CD4-positive, alpha-beta T cell treated with Interferon gamma for 1 hour (primary cell): Measurements from ENCODE around the gene ZNF618.
"Not testable (repeated sequence)": the region's sequence is repeated elsewhere in the genome, so short reads cannot be mapped to it uniquely, and the experiment has no call there.

Experiments
- DNase-seq: peaks from one replicate; pipeline ENCODE4 v3.0.0-alpha.2; 2020

The ZNF618 gene

DNA sequence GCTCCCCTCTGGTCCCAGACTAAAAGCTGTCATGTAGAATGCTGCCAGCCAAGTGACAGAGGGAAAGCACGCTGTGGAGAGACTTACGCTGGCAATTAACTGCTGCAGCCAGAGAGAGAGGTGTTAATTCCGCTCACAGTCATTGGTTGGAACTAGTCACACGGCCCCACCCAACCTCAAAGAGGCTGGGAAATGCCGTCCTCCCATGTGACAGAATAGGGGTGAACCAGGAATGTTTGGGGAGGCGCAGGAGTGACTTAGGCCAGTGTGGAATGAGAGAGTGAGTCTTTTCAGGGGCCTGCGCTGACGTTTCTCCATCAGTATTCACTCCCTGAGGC, 114.4 kb downstream of the ZNF618 start:
- DNase-seq: no peak

DNA sequence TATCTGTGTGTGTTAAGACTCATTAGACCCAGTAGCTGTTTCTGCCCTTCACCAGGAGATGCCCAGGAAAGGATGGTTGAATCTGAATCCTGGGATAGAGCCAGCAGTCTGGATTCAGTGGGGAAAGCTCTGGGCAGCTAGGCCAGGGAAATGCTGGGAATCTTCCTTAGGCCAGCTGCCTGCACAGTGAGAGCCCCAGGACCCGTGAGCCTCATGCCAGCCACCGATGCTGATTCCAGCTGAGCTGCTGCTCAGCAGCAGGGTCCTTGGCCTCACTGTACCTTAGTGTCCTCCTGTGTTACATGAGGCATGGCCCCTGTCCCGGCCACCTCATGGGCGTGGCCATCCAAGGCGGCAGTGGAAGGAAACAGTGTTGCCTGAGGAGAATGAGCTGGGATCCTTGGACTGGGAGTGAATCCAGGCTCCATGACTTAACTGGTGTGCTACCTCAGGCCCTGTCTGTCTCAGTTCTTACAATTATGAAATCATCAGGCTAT, 114.9 kb downstream of the ZNF618 start:
- no peak for DNase-seq

GRCh38 chr9:113991714-113992113, 115.6 kb downstream of the ZNF618 start:
- no peak for DNase-seq

DNA sequence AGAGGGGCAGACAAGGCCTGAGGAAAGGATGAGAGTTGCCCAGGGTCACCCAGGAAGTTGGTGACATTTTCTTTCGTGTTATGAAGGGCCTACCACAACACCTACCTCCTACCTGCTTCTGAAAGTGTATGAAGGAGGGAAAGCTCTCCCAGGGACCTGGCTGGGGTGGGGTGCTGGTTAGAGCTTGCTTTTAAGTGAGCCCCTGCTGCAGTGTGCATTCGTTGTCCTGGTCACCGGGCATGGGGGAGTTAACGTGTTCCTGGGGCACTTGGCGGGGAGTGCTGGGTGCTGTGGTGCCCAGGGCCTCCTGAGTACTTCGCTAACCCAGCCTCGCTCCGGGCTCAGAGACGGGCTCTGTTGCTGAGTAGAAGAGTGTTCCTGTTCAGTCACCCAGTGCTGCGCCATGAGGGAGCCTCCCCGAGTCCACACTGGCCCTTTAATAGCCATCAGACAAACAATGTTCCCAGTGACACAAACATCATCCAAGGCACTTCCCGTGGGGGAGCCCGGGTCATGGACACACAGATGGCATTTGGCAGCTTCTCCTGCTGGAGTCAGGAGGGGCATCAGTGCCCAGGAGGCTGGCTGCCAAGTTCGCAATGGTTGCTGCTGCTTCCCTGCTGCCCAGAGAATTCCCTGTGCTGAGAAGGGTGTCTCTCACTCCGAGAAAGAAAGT, 116.3 kb downstream of the ZNF618 start:
- no peak for DNase-seq

- no peak for DNase-seq
Measured at GRCh38 chr9:113992994-113993393, 116.9 kb downstream of the ZNF618 start.

- DNase-seq: no peak
Measured at GRCh38 chr9:113993838-113994540, 117.9 kb downstream of the ZNF618 start.

DNA sequence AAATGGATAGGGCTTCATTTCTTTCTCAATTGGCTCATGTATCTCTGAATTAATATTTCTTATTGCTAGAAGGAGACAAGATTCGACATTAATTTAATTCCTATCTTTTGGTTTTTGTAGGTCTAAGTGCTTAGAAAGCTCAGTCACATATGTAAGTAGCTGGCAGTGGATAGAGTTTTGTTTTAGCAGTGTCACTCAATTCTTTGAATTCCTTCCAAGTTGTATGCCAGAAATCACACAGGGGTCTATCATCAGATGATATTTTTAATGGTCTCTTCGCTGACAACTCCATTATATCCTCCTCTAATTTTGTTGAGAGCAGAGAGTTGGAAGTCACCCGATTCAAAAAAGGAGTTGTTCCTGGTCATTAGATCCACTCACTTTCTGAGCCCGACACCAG, 119.3 kb downstream of the ZNF618 start:
- DNase-seq: no peak

GRCh38 chr9:113995963-113996362, 119.9 kb downstream of the ZNF618 start:
- no peak for DNase-seq

DNA sequence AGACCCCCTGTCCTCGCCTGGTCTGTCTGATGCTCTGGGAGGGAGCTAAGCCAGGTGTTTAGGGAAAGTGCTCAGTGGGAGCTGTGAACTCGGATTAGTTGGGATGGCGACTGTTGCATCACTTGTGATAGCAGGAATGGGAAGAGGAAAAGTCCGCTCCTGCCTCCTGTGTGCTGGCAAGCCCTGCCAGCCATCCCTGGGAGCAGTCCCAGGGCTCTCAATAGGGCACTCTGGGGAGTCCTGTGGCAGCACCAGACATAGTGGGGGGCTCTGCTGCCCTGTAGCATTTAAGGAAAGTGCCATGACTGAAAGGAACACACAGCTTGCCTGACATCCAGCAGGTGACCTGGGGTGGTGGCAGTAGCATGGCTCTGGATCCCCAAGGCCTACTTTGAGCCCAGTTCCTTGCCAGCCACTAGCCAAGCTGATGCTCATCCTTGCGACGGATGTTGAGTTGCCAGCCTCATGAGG, 120.5 kb downstream of the ZNF618 start:
- DNase-seq: no peak

DNA sequence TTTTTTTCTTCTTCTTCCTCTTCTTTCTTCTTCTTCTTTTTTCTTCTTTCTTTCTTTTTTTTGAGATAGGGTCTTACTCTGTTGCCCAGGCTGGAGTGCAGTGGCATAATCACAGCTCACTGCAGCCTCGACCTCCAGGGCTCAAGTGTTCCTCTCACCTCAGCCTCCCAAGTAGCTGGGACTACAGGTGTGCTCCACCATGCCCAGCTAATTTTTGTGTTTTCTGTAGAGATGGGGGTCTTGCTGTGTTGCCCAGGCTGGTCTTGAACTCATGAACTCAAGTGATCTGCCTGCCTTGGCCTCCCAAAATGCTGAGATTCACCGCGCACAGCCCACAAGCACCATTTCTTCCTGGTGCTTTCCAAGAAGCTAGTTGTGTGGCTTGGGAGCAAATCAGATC, 121.0 kb downstream of the ZNF618 start:
- DNase-seq: not testable (repeated sequence)

DNA sequence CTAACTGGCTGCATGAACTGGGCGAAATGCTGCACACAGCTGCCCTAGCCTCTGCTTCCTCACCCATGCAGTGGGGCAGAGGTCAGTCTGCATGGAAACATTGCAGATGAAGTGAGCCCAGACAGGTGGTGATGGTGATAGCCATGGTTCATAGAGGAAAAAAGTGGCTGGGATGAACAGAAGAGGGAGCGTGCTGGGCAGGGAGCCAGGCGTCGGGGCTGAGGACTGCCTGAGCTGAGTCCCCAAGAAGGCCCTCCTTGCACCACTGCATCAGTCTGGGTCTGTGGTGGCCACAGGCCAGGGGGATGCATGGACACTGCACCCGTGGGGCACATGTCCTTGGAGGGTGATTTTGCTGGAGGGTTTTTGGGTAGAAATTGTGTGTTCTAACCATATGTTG, 121.5 kb downstream of the ZNF618 start:
- DNase-seq: no peak

GRCh38 chr9:113998114-113998513, 122.0 kb downstream of the ZNF618 start:
- no peak for DNase-seq

DNA sequence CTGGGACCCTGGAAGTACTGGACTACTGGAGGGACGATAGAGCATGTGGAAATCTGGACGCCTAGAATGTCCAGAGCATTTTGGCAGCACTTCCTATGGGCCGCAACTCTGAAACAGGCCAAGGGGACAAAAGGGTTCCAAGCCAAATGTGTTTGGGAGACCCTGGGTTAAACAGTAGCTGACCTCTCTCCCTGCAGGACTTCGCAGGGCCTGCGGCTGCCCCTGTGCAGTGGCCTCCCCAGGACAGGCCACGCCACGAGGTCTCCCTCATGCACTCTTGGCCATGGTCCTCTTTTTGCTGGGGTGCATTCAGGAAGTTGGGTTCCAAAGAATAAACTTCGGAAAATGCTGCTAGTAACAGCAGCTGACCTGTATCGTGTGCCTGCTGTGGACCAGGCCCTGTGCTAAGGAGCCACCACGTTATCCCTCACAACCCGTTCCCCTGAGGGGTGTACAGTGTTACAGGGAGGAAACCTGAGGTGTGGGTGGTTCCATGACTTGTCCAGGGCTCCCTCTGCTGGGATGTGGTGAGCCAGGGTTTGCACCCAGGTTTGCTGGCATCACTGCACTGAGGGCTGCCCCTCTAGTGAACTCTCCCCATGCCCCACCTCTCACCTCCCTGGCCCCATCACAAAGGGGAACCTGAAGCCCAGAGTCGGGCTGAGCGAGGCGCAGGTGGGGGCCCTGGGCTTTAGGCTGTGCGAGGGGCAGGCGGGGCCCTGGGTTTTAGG, 122.6 kb downstream of the ZNF618 start:
- no peak for DNase-seq

DNA sequence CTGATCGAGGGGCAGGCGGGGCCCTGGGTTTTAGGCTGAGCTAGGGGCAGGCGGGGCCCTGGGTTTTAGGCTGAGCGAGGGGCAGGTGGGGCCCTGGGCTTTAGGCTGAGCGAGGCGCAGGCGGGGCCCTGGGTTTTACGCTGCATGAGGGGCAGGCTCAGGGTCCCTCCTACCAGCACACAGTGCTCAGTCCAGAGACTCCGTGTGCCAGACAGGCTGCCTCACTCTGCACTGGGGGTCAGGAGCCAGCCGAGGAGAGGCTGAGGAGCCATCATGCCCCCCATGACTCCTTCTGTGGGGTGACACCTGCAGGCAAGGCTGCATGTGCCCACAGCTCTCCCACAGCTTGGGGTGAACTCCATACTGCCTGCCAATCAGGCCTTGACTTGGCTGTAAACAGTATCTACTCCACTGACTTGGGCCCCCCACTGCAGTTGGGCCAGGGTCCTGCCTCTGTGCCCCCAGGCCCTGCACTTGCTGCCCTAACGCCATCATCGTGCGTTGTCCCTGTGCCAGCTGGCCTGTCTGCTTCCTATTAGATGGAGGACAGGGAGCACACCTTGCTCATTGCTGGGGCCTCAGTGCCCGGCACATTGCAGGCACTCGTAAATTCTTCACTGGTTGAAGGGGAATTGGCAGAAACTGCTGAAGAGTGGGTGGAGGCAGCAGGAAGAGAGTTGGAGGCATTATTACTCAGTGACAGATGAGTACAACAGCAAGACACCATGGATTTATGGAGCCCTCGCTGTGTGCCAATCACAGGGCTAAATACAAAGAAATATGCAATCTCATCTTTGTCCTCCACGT, 123.3 kb downstream of the ZNF618 start:
- DNase-seq: no peak

DNA sequence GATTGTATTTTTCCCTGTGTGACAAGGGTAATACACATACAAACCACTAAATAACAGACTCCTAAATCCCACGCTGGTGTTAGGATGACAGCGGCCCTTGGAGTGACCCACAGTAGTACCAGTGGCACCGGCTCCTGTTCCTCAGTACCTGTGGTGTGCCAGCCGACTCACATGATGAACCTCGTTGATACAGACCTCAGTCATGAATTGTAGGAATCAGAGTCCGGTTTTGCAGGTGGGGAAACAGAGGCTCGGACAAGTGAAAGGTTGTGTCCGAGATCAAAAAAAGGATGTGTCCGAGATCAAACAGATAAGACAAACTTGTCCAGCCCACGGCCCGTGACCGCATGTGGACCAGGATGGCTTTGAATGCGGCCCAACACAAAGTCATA, 124.0 kb downstream of the ZNF618 start:
- DNase-seq: no peak

- no peak for DNase-seq
Measured at GRCh38 chr9:114000671-114001409, 124.7 kb downstream of the ZNF618 start.

DNA sequence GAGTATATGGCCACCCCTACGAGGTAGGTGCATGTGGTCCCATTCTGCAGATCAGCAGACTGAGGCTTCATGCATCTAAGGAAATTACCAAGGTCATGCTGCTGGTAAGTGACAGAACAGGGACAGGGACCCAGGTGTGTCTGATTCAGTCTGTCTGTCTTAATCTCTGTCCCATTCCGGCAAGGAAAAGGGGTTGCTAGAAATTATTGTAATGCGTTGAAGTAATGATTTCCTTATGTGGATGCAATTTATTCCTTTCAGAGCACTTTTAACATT, 125.2 kb downstream of the ZNF618 start:
- no peak for DNase-seq

DNA sequence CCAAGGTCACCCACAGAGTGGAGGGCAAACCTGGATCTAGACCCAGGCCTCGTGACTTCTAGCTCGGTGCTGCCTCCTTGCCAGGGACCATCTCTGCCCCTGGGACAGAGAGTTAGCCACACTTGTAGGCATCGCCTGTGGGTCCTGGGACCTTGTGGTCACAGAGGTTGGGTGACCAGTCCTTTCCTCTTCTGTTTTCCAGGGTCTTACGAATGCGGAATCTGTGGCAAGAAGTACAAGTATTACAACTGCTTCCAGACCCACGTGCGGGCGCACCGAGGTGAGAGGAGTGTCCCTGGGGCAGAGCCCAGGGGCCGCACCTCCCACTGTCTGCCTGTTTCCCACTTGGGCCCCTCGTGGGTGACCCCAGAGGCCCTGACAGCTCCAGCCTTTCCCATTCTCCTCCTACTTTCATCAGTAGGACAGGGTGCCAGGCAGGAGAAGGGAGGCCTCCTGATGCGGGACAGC, 125.7 kb downstream of the ZNF618 start:
- no peak for DNase-seq

- DNase-seq: no peak
Measured at GRCh38 chr9:114002271-114002985, 126.3 kb downstream of the ZNF618 start.

- DNase-seq: no peak
Measured at GRCh38 chr9:114002986-114003350, 126.9 kb downstream of the ZNF618 start.

- DNase-seq: no peak
Measured at GRCh38 chr9:114003351-114003750, 127.2 kb downstream of the ZNF618 start.

DNA sequence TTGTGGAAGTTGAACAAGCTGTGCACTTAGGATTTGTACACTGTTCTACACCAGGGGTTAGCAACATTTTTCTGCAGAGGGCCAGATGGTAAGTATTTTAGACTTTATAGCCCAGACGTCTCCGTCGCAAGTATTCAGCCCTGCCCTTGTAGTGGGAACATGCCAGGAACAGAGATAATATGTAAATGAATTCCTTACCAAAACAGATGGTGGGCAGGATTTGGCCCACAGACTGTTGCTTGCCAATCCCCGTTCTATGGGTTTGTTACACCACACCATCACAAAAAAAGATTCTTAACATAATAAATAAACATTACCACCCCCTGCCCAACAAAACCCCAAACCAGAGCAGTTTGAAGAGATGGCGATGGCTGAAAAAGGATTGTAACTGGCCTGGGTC, 127.6 kb downstream of the ZNF618 start:
- no peak for DNase-seq
